Mesothelial cell of epicardium (in vitro differentiated cells): Measurements from ENCODE around the gene ITGA2B. TPM values are rescaled to one million over a fixed set of nuclear protein-coding genes. Genes with fewer than 3 reads are reported as not detected.

Experiments used
- DNase-seq, 2 experiments: peaks; one replicate each; pipeline ENCODE4 v3.0.0; 2021; ENCODE audit warnings: low spot score in 2 of 2; ENCODE audit not compliant: unreplicated experiment in 2 of 2
- H3K27ac Mint-ChIP-seq: 2 replicates; pipeline ENCODE4 v1.8.0; 2021; ENCODE audit warnings: mixed read lengths
- H3K27me3 Mint-ChIP-seq: 2 replicates; pipeline ENCODE4 v1.8.0; 2021; ENCODE audit warnings: low read depth, mixed read lengths
- H3K36me3 Mint-ChIP-seq: 2 replicates; pipeline ENCODE4 v1.8.0; 2021; ENCODE audit warnings: mixed read lengths
- H3K4me1 Mint-ChIP-seq: 2 replicates; pipeline ENCODE4 v1.8.0; 2021; ENCODE audit warnings: mixed read lengths
- H3K4me3 Mint-ChIP-seq: 2 replicates; pipeline ENCODE4 v1.8.0; 2021; ENCODE audit warnings: mild to moderate bottlenecking, moderate library complexity, mixed read lengths
- H3K9me3 Mint-ChIP-seq: 2 replicates; pipeline ENCODE4 v1.8.0; 2021; ENCODE audit warnings: mixed read lengths
- total RNA-seq: library from RNA; stranded (reverse); gene quantifications from 3 replicates; pipeline ENCODE4 v1.2.1, GENCODE V29; 2021
- TF ChIP-seq, protein P1 (sequence below): fragments of 200-600 bp; sonication (generic); IDR thresholded peaks from one replicate; pipeline ENCODE4 v1.5.0; 2021; ENCODE audit warnings: antibody characterized with exemption; ENCODE audit not compliant: unreplicated experiment

ITGA2B gene
- total RNA-seq, 1 donor from 2014 or later = 15.9 TPM

DNA sequence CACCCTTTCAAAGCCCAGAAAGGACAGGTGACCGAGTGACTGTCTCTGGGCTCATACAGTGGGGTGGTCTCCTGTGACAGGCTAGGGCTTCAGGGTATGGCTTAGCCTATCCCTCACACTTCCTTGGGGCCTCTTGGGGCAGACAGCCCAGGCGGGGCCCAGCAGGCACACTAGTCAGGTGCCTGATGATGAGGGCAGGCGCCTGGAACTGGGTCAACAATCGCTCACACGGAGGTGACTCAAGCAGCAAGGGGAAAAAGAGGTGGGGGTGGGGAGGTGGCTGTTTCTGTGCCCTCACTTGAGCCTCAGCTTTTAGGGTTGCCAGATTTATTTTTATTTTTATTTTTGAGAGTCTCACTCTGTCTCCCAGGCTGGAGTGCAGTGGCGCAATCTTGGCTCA, 50.7 kb downstream of the ITGA2B start:
- Mint-ChIP-seq H3K27me3 (peaks cover 7% of the 10 kb centered on the region), H3K36me3 (no peaks in the 10 kb centered on the region), H3K4me1 (no peaks in the 10 kb centered on the region), H3K9me3 (no peaks in the 10 kb centered on the region), H3K4me3 (no peak overlapping the region), H3K27ac (no peak overlapping the region)
- TF ChIP-seq, protein P1, sequence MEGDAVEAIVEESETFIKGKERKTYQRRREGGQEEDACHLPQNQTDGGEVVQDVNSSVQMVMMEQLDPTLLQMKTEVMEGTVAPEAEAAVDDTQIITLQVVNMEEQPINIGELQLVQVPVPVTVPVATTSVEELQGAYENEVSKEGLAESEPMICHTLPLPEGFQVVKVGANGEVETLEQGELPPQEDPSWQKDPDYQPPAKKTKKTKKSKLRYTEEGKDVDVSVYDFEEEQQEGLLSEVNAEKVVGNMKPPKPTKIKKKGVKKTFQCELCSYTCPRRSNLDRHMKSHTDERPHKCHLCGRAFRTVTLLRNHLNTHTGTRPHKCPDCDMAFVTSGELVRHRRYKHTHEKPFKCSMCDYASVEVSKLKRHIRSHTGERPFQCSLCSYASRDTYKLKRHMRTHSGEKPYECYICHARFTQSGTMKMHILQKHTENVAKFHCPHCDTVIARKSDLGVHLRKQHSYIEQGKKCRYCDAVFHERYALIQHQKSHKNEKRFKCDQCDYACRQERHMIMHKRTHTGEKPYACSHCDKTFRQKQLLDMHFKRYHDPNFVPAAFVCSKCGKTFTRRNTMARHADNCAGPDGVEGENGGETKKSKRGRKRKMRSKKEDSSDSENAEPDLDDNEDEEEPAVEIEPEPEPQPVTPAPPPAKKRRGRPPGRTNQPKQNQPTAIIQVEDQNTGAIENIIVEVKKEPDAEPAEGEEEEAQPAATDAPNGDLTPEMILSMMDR = no peak
- DNase-seq = no peak

DNA sequence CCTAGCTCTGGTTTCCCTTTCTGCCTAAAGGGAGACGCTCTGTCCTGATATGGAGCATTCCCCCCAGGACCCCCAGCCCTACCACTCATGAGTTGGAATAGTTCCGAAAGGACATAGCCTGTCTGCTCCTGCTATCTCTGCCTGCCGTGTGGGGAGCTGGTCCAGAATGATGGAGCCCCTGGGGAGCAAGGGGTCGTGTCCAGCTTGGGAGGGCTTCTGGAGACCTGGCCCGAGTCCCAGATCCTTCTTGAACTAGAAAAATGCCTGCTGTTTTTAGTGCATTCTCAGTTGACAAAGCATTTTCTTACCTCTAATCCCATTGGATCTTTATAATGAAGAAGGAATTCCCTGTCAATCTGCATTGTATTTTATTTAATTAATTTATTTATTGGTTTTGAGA, 53.5 kb downstream of the ITGA2B start:
- no peak for DNase-seq
- TF ChIP-seq, protein P1 = no peak
- Mint-ChIP-seq H3K4me3 (no peak overlapping the region), H3K27me3 (peaks cover 7% of the 10 kb centered on the region), H3K36me3 (no peaks in the 10 kb centered on the region), H3K27ac (no peak overlapping the region), H3K4me1 (no peaks in the 10 kb centered on the region), H3K9me3 (no peaks in the 10 kb centered on the region)

DNA sequence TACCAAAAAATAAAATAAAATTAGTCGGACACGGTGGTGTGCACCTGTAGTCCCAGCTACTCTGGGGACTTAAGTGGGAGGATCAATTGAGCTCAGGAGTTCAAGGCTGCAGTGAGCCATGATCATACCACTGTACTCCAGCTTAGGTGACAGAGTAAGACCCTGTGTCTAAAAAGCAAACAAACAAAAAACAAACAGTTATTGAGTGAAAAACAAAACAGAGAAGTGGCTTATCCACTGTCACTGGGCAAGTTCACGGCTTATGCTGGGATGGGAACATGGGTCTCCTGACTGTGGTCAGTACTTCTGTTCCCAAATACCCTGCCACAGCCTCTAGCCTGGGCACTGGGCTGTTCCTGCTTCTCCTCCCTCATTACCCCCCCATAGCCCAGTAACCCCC, 53.9 kb downstream of the ITGA2B start:
- Mint-ChIP-seq H3K4me3 (no peak overlapping the region), H3K27ac (no peak overlapping the region), H3K36me3 (no peaks in the 10 kb centered on the region), H3K9me3 (no peaks in the 10 kb centered on the region), H3K4me1 (no peaks in the 10 kb centered on the region), H3K27me3 (peaks cover 7% of the 10 kb centered on the region)
- no peak for DNase-seq
- TF ChIP-seq, protein P1 = no peak

DNA sequence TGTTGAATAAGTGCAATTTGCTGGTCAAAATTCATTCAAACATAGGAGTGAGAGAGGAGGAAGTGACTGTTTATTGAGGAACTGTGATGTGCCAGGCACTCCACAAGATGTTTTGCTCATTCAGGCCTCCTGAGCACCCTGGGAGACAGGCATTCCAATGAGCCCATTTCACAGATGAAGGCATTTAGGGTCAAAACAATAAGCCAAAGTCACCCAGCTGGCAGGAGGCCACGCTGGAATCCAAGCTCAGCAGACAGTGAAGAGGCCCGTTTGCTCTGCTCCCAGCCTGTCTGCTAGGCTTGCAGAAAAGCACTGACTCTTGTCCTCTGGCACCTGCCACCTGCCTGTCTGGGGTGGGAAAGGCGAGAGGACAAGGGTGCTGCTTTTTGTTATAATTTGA, 54.7 kb downstream of the ITGA2B start:
- no peak overlapping the region for H3K4me3 Mint-ChIP-seq
- TF ChIP-seq, protein P1 = no peak
- peaks cover 7% of the 10 kb centered on the region for H3K27me3 Mint-ChIP-seq
- no peak for DNase-seq
- no peak overlapping the region for H3K27ac Mint-ChIP-seq
- no peaks in the 10 kb centered on the region for H3K4me1 Mint-ChIP-seq
- no peaks in the 10 kb centered on the region for H3K9me3 Mint-ChIP-seq
- no peaks in the 10 kb centered on the region for H3K36me3 Mint-ChIP-seq

DNA sequence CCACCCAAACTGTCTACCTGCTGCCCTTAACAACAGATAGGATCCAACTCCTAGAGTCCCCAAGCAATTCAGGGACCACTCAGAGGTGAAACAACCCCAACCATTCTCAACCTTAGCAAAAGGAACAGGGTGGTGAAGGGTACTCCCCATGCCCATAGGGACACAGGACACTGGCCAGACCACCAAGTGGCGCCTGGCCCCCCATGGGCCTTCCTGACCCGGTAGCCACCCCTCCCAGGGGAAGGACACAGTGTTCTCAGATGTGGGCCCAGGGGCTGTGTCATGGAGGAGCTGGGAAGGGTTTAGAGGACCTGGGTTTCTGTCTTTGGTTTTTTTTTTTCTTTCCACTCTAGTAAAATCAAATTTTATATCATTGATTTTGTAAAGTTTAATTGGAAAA, 55.1 kb downstream of the ITGA2B start:
- Mint-ChIP-seq H3K9me3 (no peaks in the 10 kb centered on the region), H3K4me3 (no peak overlapping the region), H3K4me1 (no peaks in the 10 kb centered on the region), H3K27me3 (peaks cover 7% of the 10 kb centered on the region), H3K27ac (no peak overlapping the region), H3K36me3 (no peaks in the 10 kb centered on the region)
- TF ChIP-seq, protein P1 = no peak
- DNase-seq = no peak

DNA sequence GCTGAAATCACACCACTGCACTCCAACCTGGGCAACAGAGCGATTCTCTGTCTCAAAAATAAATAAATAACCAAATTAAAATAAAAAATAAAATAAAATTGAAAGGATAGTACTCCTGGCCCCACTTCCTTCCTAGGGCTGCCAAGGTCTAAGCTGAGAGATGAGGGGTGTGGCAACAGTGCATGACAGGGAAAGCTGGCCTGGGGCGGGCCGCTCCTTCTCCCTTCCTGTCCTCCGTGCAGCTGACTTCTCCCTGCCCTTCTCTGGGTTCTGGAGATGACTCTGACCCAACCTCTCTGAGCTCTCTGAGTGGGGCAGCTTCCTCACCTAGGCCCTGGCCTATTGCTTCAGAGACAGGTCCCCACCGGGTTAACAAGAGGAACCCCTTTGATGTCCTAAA, 56.1 kb downstream of the ITGA2B start:
- no peak for DNase-seq
- Mint-ChIP-seq H3K4me1 (no peaks in the 10 kb centered on the region), H3K36me3 (no peaks in the 10 kb centered on the region), H3K9me3 (no peaks in the 10 kb centered on the region), H3K27ac (no peak overlapping the region), H3K27me3 (peaks cover 7% of the 10 kb centered on the region), H3K4me3 (no peak overlapping the region)
- TF ChIP-seq, protein P1 = no peak
